ENCODE results near the gene CCL15. TPM values are rescaled to one million over a fixed set of nuclear protein-coding genes. Genes with fewer than 3 reads are reported as not detected.

Gene CCL15
- total RNA-seq, 1 donor from 2014 or later: 1.3 TPM

GRCh38 chr17:35965272-35965671 is 36.1 kb downstream of the CCL15 start:
- H3K9me3 ChIP-seq: no peaks in the 10 kb centered on the region
- H3K4me1 ChIP-seq: peaks cover 5% of the 10 kb centered on the region
- no peak for TF ChIP-seq CTCF (IDR thresholded peaks at IDR 0.05)
- H3K4me3 ChIP-seq: no peak overlapping the region
- ATAC-seq (no peak), DNase-seq (no peak)
- H3K27me3 ChIP-seq: peaks cover 9% of the 10 kb centered on the region
- intact Hi-C loops (cut with DNase I): loop anchor here (10.0 kb wide), 1 partner anchor 180 kb away; no protein-coding TSS in a partner anchor
- no peaks in the 10 kb centered on the region for H3K36me3 ChIP-seq
- H3K27ac ChIP-seq: no peak overlapping the region

- intact Hi-C loops (cut with DNase I): loop anchor here (10.0 kb wide), 1 partner anchor 181 kb away; no protein-coding TSS in a partner anchor
- ATAC-seq: no peak
- no peak for TF ChIP-seq CTCF (IDR thresholded peaks at IDR 0.05)
Measured at GRCh38 chr17:35963663-35964062, 37.7 kb downstream of the CCL15 start.

GRCh38 chr17:35953720-35954119 is 47.6 kb downstream of the CCL15 start:
- Histone ChIP-seq H3K4me3 (no peak overlapping the region), H3K36me3 (no peaks in the 10 kb centered on the region), H3K4me1 (no peaks in the 10 kb centered on the region), H3K27me3 (no peaks in the 10 kb centered on the region), H3K27ac (no peak overlapping the region), H3K9me3 (no peaks in the 10 kb centered on the region)
- no peak for TF ChIP-seq CTCF (IDR thresholded peaks at IDR 0.05)
- no peak for DNase-seq
- no peak for ATAC-seq
- intact Hi-C loops (cut with DNase I): no loop called here

More at GRCh38 chr17:35963663-35964062, 37.7 kb downstream of the CCL15 start:
- Histone ChIP-seq H3K4me3 (no peak overlapping the region), H3K27ac (no peak overlapping the region), H3K4me1 (no peaks in the 10 kb centered on the region), H3K27me3 (peaks cover 10% of the 10 kb centered on the region), H3K9me3 (no peaks in the 10 kb centered on the region), H3K36me3 (no peaks in the 10 kb centered on the region)
- DNase-seq: no peak

- no peak overlapping the region for H3K4me3 ChIP-seq
- H3K27ac ChIP-seq: no peak overlapping the region
- peaks cover 3% of the 10 kb centered on the region for H3K4me1 ChIP-seq
- ATAC-seq: no peak
- no peaks in the 10 kb centered on the region for H3K36me3 ChIP-seq
- no peaks in the 10 kb centered on the region for H3K9me3 ChIP-seq
- intact Hi-C loops (cut with DNase I): no loop called here
- no peaks in the 10 kb centered on the region for H3K27me3 ChIP-seq
- DNase-seq: no peak
- TF ChIP-seq CTCF (IDR thresholded peaks at IDR 0.05): no peak
Measured at GRCh38 chr17:35949401-35949800, 52.0 kb downstream of the CCL15 start.

- no peaks in the 10 kb centered on the region for H3K9me3 ChIP-seq
- TF ChIP-seq CTCF (IDR thresholded peaks at IDR 0.05): no peak
- DNase-seq: no peak
- no peak overlapping the region for H3K27ac ChIP-seq
- H3K4me1 ChIP-seq: peaks cover 3% of the 10 kb centered on the region
- H3K36me3 ChIP-seq: no peaks in the 10 kb centered on the region
- ATAC-seq: no peak
- intact Hi-C loops (cut with DNase I): no loop called here
- no peaks in the 10 kb centered on the region for H3K27me3 ChIP-seq
- H3K4me3 ChIP-seq: no peak overlapping the region
Measured at GRCh38 chr17:35948092-35948491, 53.3 kb downstream of the CCL15 start.

Other genes with a start within 250 kb of the CCL15 start
- not detected for gene GAS2L2, start 248.3 kb downstream of the CCL15 start, total RNA-seq
- not detected for gene C17orf50, start 240.7 kb downstream of the CCL15 start, total RNA-seq
- 55.6 TPM for gene MMP28, start 205.9 kb downstream of the CCL15 start, total RNA-seq
- gene TAF15, start 192.1 kb downstream of the CCL15 start, total RNA-seq: 142 TPM
- 0.17 TPM for gene HEATR9, start 132.7 kb downstream of the CCL15 start, total RNA-seq
- gene CCL5, start 121.2 kb downstream of the CCL15 start, total RNA-seq: 22.5 TPM
- gene RDM1, start 70.8 kb downstream of the CCL15 start, total RNA-seq: not detected
- not detected for gene LYZL6, start 57.8 kb downstream of the CCL15 start, total RNA-seq
- gene CCL16, start 20.1 kb downstream of the CCL15 start, total RNA-seq: 0.58 TPM
- 110 TPM for gene CCL14, start 14.8 kb downstream of the CCL15 start, total RNA-seq
- 26.5 TPM for gene CCL23, start 16.4 kb upstream of the CCL15 start, total RNA-seq
- gene CCL18, start 62.7 kb upstream of the CCL15 start, total RNA-seq: 31.9 TPM
- 9.9 TPM for gene CCL3, start 88.6 kb upstream of the CCL15 start, total RNA-seq
- 12.5 TPM for gene CCL4, start 102.3 kb upstream of the CCL15 start, total RNA-seq
- gene TBC1D3B, start 175.1 kb upstream of the CCL15 start, total RNA-seq: 8.2 TPM
- gene CCL3L1, start 195.2 kb upstream of the CCL15 start, total RNA-seq: 0.72 TPM
- 4.5 TPM for gene CCL4L2, start 209.5 kb upstream of the CCL15 start, total RNA-seq

Data from upper lobe of right lung (tissue), 1 donor.